Measurements from ENCODE around the gene ATAD1. TPM values are rescaled to one million over a fixed set of nuclear protein-coding genes. Genes with fewer than 3 reads are reported as not detected.
A peak's percentile ranks its signal among the peaks of the same experiment; 100 is the strongest.
"Not testable (repeated sequence)": the region's sequence is repeated elsewhere in the genome, so short reads cannot be mapped to it uniquely, and the experiment has no call there.

The ATAD1 gene
- total RNA-seq, 3 donors from 2014 or later: 52.2 to 61.1 (median 52.5) TPM

GRCh38 chr10:87763086-87763861, 54.8 kb downstream of the ATAD1 start:
- DNase-seq (no peak), ATAC-seq (no peak)
- Mint-ChIP-seq H3K9me3 (no peaks in the 10 kb centered on the region), H3K27me3 (ENCODE audit: low read depth) (no peaks in the 10 kb centered on the region), H3K36me3 (ENCODE audit: insufficient read depth) (peaks cover 36% of the 10 kb centered on the region), H3K4me3 (no peak overlapping the region), H3K4me1 (ENCODE audit: low read depth) (peaks cover 13% of the 10 kb centered on the region)

DNA sequence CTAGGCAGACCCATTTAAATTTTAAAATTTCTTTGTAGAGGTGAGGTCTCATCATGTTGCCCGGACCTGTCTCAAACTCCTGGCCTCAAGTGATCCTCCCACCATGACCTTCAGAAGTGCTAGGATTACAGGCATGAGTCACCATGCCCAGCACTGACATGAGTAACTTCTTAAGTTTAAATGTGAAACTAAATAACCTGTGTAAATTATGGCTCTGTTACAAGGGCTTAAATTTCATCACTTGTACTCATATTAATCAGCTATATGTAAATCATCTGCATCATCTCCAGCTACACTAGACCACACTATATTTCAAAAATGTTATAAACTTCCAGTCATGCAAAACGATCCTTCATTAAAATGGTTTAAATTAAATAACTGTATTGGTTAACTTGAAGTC, 56.1 kb downstream of the ATAD1 start:
- Mint-ChIP-seq H3K27me3 (ENCODE audit: low read depth) (no peaks in the 10 kb centered on the region), H3K4me1 (ENCODE audit: low read depth) (peaks cover 13% of the 10 kb centered on the region), H3K4me3 (no peak overlapping the region), H3K36me3 (ENCODE audit: insufficient read depth) (peaks cover 29% of the 10 kb centered on the region), H3K9me3 (no peaks in the 10 kb centered on the region)
- ATAC-seq: peak; percentile 97 to 98
- DNase-seq: peak; percentile 14

DNA sequence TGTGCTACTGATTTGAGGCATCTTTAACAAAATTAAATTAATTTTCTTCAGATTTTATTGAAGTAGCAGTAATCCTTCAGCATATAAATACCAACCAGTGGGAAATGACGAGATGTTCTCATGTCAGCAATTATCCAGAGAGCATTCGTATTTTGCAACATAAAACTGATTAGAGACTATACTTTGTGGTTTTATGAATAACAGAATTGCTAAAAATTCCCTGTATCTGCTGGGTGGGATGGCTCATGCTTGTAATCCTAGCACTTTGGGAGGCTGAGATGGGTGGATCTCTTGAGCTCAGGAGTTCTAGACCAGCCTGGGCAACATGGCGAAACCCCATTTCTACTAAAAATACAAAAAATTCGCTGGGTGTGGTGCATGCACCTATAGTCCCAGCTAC, 56.9 kb downstream of the ATAD1 start:
- no peak for ATAC-seq
- Mint-ChIP-seq H3K27me3 (ENCODE audit: low read depth) (no peaks in the 10 kb centered on the region), H3K36me3 (ENCODE audit: insufficient read depth) (peaks cover 32% of the 10 kb centered on the region), H3K9me3 (no peaks in the 10 kb centered on the region), H3K4me3 (no peak overlapping the region), H3K4me1 (ENCODE audit: low read depth) (peaks cover 13% of the 10 kb centered on the region)
- no peak for DNase-seq

- Mint-ChIP-seq H3K4me3 (no peak overlapping the region), H3K27me3 (ENCODE audit: low read depth) (no peaks in the 10 kb centered on the region), H3K36me3 (ENCODE audit: insufficient read depth) (peaks cover 31% of the 10 kb centered on the region), H3K9me3 (no peaks in the 10 kb centered on the region), H3K4me1 (ENCODE audit: low read depth) (peaks cover 13% of the 10 kb centered on the region)
- ATAC-seq (no peak), DNase-seq (no peak)
These were observed 57.7 kb downstream of the ATAD1 start for GRCh38 chr10:87760195-87760905.

DNA sequence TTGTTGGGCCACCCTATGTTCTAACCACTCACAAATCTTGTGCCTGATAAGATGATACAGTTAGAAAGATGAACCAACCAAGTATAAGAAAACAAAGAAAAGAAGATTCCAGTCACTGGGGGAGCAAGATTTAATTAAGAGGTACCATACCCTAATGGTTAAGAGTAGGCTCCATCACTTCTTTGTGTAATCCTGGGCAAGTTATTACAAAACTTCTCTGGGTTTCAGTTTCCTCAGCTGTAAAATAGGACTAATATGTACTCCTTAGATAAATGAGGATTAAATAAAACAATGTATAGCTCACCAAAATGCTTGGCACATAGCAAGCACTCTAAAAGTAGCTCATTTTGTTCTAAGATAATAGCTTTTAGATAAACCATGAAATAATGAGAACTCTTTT, 58.5 kb downstream of the ATAD1 start:
- peaks cover 28% of the 10 kb centered on the region for H3K36me3 Mint-ChIP-seq (ENCODE audit: insufficient read depth)
- H3K27me3 Mint-ChIP-seq (ENCODE audit: low read depth): no peaks in the 10 kb centered on the region
- ATAC-seq (no peak), DNase-seq (no peak)
- no peak overlapping the region for H3K4me3 Mint-ChIP-seq
- no peaks in the 10 kb centered on the region for H3K9me3 Mint-ChIP-seq
- H3K4me1 Mint-ChIP-seq (ENCODE audit: low read depth): peaks cover 13% of the 10 kb centered on the region

DNA sequence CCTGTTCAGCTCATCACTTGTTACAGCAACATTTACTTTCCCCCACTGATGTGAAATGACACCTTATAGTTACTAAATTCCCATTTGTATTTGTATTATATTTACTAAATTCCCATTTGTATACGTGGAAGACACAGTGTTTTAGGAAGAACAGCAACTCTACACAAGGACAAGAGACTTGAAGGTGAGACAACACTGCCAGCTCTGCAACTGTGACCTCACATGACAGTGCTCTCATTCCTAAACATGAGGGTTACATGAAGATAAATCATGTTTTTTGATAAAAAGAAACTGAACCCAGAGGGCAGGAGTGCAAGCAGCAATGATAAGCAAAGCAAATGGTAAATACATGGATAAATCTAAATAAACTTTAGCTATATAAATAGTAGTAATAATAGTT, 60.3 kb downstream of the ATAD1 start:
- no peaks in the 10 kb centered on the region for H3K27me3 Mint-ChIP-seq (ENCODE audit: low read depth)
- DNase-seq: no peak
- H3K36me3 Mint-ChIP-seq (ENCODE audit: insufficient read depth): peaks cover 32% of the 10 kb centered on the region
- H3K9me3 Mint-ChIP-seq: no peaks in the 10 kb centered on the region
- H3K4me3 Mint-ChIP-seq: no peak overlapping the region
- ATAC-seq: no peak
- H3K4me1 Mint-ChIP-seq (ENCODE audit: low read depth): peaks cover 17% of the 10 kb centered on the region

DNA sequence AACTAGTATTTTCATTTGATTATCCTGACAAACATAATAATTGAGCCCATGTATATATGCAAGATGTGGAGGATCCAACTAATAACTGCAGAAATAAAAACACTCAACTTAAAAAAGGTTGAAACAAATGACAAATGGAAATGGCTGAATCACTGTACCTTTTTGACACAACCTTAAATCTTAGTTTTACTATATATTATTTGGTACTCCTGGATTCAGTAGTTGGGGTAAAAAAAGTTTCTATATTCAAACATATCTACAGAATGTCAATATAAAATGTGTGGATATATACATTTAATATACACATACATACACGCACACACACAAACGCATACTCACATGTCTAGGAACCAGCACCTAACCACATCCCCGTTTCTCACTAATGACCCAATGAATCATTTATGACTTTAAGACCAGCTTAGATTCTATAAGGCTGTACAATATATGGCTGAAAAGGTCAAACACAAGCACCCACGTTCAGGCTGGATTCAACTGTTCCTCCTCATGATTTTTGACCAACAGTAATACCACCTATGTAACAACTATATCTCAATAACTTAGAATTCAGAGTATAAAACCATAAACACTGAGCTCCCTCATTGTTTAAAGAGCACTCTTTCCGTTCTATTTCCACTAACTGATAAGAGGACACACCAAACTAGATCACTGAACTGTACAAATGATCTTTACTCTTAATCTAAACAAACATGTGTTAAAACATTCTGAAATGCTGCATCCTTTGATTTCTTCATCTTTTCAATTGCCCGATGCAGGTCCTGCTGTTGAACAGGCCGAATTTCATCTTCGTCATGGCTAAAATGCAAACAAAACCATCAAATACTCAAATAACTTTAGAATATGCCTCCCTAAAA, 63.8 kb downstream of the ATAD1 start:
- H3K9me3 Mint-ChIP-seq: no peaks in the 10 kb centered on the region
- H3K4me1 Mint-ChIP-seq (ENCODE audit: low read depth): peaks cover 12% of the 10 kb centered on the region
- no peak overlapping the region for H3K4me3 Mint-ChIP-seq
- no peaks in the 10 kb centered on the region for H3K27me3 Mint-ChIP-seq (ENCODE audit: low read depth)
- DNase-seq: no peak
- peak in 1 of 2 donors; percentile 49 for ATAC-seq
- peaks cover 25% of the 10 kb centered on the region for H3K36me3 Mint-ChIP-seq (ENCODE audit: insufficient read depth)

DNA sequence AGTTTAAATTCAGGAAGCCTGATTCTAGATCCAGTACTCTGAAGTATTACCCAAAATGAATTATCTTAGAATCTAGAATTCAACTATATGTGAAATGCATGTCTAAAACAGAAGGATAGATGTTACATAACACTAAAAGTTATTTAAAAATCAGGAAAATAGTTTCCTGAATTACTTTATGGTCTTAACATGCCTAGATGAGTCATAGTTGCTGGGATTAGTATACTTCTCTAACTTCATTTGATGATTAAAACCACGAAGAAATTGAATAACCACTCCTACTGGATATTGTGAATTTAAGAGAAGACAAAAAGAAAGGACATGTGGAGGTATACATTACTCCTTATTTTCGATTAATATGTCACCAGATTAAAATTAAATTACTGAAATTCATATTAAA, 65.5 kb downstream of the ATAD1 start:
- Mint-ChIP-seq H3K4me1 (ENCODE audit: low read depth) (peaks cover 12% of the 10 kb centered on the region), H3K4me3 (no peak overlapping the region), H3K36me3 (ENCODE audit: insufficient read depth) (peaks cover 20% of the 10 kb centered on the region), H3K9me3 (no peaks in the 10 kb centered on the region), H3K27me3 (ENCODE audit: low read depth) (no peaks in the 10 kb centered on the region)
- ATAC-seq (no peak), DNase-seq (no peak)

DNA sequence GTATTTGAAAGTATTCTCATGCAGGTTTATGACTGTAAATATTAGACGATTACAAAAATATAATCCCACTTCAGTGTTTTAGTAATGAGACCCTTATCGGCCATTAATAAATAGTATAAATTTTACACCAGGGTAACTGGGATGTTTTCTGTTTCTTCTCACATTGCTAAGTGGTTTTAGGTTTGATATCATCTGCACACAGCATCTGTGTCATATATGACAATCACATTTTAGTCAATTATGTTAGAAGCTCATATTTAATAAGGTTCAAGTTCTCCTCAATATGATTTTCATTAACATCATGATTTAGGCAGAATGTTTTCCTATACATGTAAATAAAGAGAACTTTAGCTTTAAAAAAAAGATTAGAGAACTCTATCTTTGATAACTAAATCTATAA, 66.8 kb downstream of the ATAD1 start:
- Mint-ChIP-seq H3K36me3 (ENCODE audit: insufficient read depth) (peaks cover 16% of the 10 kb centered on the region), H3K27me3 (ENCODE audit: low read depth) (no peaks in the 10 kb centered on the region), H3K4me3 (no peak overlapping the region), H3K4me1 (ENCODE audit: low read depth) (peaks cover 12% of the 10 kb centered on the region), H3K9me3 (no peaks in the 10 kb centered on the region)
- DNase-seq (no peak), ATAC-seq (no peak)

GRCh38 chr10:87750817-87751216, 67.2 kb downstream of the ATAD1 start:
- Mint-ChIP-seq H3K27me3 (ENCODE audit: low read depth) (no peaks in the 10 kb centered on the region), H3K4me3 (no peak overlapping the region), H3K36me3 (ENCODE audit: insufficient read depth) (peaks cover 13% of the 10 kb centered on the region), H3K9me3 (no peaks in the 10 kb centered on the region), H3K4me1 (ENCODE audit: low read depth) (peaks cover 12% of the 10 kb centered on the region)
- no peak for DNase-seq
- peak; percentile 34 to 44 for ATAC-seq

DNA sequence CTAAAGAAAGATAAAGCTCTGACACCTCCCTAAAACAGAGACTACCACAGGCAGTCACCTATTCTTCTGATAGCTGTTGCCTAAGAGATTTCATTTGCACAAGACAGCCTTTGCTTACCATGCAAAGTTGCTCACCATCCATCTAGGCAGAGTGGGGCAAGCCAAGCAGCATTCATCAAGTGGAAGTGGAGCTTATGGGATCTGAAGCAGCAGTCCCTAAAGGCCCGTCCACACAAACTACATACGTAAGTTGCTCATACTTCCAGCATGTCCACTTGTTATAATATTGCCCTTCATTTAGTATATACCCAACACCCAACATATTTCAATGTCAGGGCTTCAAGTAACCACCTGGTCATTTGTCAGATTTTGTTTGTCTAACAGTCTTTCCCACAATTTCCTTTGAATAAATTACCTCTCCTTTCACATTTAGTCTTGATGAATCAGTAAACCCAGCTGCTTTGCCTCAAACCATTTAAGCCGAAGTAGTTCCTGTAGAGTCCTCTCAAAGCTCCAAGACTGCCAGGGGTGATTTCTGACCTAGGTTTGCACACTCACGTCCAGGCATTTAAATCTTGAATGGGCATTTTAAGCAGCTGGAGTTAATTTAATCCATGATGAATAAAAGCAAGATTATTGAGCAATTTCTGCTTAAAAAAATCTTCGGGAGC, 67.9 kb downstream of the ATAD1 start:
- H3K4me3 Mint-ChIP-seq: no peak overlapping the region
- ATAC-seq: peak in 1 of 2 donors; percentile 45
- peaks cover 11% of the 10 kb centered on the region for H3K36me3 Mint-ChIP-seq (ENCODE audit: insufficient read depth)

DNA sequence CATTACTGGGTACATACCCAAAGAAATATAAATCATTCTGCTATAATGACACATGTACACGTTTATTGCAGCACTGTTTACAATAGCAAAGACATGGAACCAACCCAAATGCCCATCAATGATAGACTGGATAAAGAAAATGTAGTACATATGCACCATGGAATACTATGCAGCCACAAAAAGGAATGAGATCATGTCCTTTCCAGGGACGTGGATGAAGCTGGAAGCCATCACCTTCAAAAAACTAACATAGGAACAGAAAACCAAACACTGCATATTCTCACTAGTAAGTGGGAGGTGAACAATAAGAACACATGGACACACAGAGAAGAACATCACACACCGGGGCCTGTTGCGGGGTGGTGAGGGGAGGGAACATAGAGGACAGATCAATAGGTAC, 69.8 kb downstream of the ATAD1 start:
- H3K36me3 Mint-ChIP-seq (ENCODE audit: insufficient read depth); DNase-seq; H3K4me3 Mint-ChIP-seq; ATAC-seq; H3K9me3 Mint-ChIP-seq; H3K4me1 Mint-ChIP-seq (ENCODE audit: low read depth); H3K27me3 Mint-ChIP-seq (ENCODE audit: low read depth): not testable (repeated sequence)

More for the DNA sequence above, 67.9 kb downstream of the ATAD1 start:
- Mint-ChIP-seq H3K4me1 (ENCODE audit: low read depth) (peaks cover 12% of the 10 kb centered on the region), H3K27me3 (ENCODE audit: low read depth) (no peaks in the 10 kb centered on the region), H3K9me3 (no peaks in the 10 kb centered on the region)
- DNase-seq: no peak

DNA sequence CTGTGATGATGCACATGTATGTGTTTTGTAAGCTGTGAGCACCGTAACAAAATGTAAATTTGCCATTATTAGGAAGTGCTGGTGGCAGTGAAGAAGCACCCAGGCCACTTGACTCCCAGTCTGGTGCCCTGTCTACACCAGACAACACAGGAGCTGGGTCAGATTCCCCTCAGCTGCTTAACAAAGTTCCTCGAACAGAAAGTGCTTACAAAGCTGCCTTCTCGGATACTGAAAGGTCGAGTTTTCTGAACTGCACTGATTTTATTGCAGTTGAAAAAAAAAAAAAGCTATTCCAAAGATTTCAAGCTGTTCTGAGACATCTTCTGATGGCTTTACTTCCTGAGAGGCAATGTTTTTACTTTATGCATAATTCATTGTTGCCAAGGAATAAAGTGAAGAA, 71.1 kb downstream of the ATAD1 start:
- no peak for ATAC-seq
- H3K36me3 Mint-ChIP-seq (ENCODE audit: insufficient read depth): no peaks in the 10 kb centered on the region
- DNase-seq: no peak
- no peak overlapping the region for H3K4me3 Mint-ChIP-seq
- no peaks in the 10 kb centered on the region for H3K27me3 Mint-ChIP-seq (ENCODE audit: low read depth)
- H3K9me3 Mint-ChIP-seq: no peaks in the 10 kb centered on the region
- peaks cover 4% of the 10 kb centered on the region for H3K4me1 Mint-ChIP-seq (ENCODE audit: low read depth)

DNA sequence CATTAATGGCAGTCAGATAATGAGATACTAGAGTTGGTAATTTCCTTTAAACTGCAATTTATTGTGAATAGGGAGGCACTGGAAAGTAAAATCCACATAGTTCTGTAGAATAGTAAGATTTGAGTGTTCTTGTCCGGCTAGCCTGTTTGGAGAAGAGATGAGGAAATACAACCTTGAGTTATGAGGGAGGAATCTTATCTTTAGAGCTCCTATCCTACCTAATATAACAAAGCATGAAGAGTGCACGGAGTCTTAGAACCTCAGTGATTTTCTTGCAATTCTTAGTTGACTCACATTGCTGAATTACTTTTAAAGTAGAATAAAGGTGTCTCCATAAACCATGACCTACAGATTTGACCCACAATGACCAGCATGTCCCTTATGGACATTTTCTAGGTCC, 73.4 kb downstream of the ATAD1 start:
- Mint-ChIP-seq H3K4me1 (ENCODE audit: low read depth) (no peaks in the 10 kb centered on the region), H3K9me3 (no peaks in the 10 kb centered on the region), H3K36me3 (ENCODE audit: insufficient read depth) (no peaks in the 10 kb centered on the region), H3K27me3 (ENCODE audit: low read depth) (peaks cover 9% of the 10 kb centered on the region), H3K4me3 (no peak overlapping the region)
- ATAC-seq (no peak), DNase-seq (no peak)

Data from activated T-cell treated with anti-CD3 and anti-CD28 coated beads, Interleukin-2, amount 50 U/mL, for 4 hours (primary cell).